ENCODE data around the gene CELF5. TPM values are rescaled to one million over a fixed set of nuclear protein-coding genes. Genes with fewer than 3 reads are reported as not detected.

The CELF5 gene
- total RNA-seq, 1 donor from 2014 or later: not detected

- no peak for TF ChIP-seq CTCF (IDR thresholded peaks at IDR 0.05; ENCODE audit: borderline replicate concordance)
- Histone ChIP-seq H3K4me3 (no peak overlapping the region), H3K9me3 (replicated peaks) (peaks cover 17% of the 10 kb centered on the region), H3K27me3 (ENCODE audit: low read depth) (peaks cover 79% of the 10 kb centered on the region), H3K4me1 (no peaks in the 10 kb centered on the region), H3K36me3 (no peaks in the 10 kb centered on the region), H3K27ac (replicated peaks) (no peak overlapping the region)
- intact Hi-C loops (cut with micrococcal nuclease): no loop called here
- DNase-seq: no peak
Observed at GRCh38 chr19:3252650-3253049, 28.2 kb downstream of the CELF5 start.

GRCh38 chr19:3253270-3253669 lies 28.8 kb downstream of the CELF5 start:
- no peak for DNase-seq
- intact Hi-C loops (cut with micrococcal nuclease): no loop called here
- Histone ChIP-seq H3K27ac (replicated peaks) (no peak overlapping the region), H3K4me3 (no peak overlapping the region), H3K9me3 (replicated peaks) (peaks cover 17% of the 10 kb centered on the region), H3K36me3 (no peaks in the 10 kb centered on the region), H3K4me1 (no peaks in the 10 kb centered on the region), H3K27me3 (ENCODE audit: low read depth) (peaks cover 79% of the 10 kb centered on the region)
- TF ChIP-seq CTCF (IDR thresholded peaks at IDR 0.05; ENCODE audit: borderline replicate concordance): no peak

GRCh38 chr19:3254520-3254919 lies 30.1 kb downstream of the CELF5 start:
- H3K27me3 ChIP-seq (ENCODE audit: low read depth): peaks cover 80% of the 10 kb centered on the region
- H3K27ac ChIP-seq (replicated peaks): no peak overlapping the region
- no peak overlapping the region for H3K4me3 ChIP-seq
- TF ChIP-seq CTCF (IDR thresholded peaks at IDR 0.05; ENCODE audit: borderline replicate concordance): no peak
- H3K9me3 ChIP-seq (replicated peaks): peaks cover 17% of the 10 kb centered on the region
- no peaks in the 10 kb centered on the region for H3K36me3 ChIP-seq
- intact Hi-C loops (cut with micrococcal nuclease): no loop called here
- no peaks in the 10 kb centered on the region for H3K4me1 ChIP-seq
- no peak for DNase-seq

- intact Hi-C loops (cut with micrococcal nuclease): no loop called here
- no peaks in the 10 kb centered on the region for H3K36me3 ChIP-seq
- peaks cover 17% of the 10 kb centered on the region for H3K9me3 ChIP-seq (replicated peaks)
- no peak for DNase-seq
- H3K27me3 ChIP-seq (ENCODE audit: low read depth): peaks cover 82% of the 10 kb centered on the region
- no peak overlapping the region for H3K27ac ChIP-seq (replicated peaks)
- TF ChIP-seq CTCF (IDR thresholded peaks at IDR 0.05; ENCODE audit: borderline replicate concordance): no peak
- H3K4me1 ChIP-seq: no peaks in the 10 kb centered on the region
- H3K4me3 ChIP-seq: no peak overlapping the region
Observed at GRCh38 chr19:3257071-3257470, 32.6 kb downstream of the CELF5 start.

GRCh38 chr19:3262362-3262761 lies 37.9 kb downstream of the CELF5 start:
- H3K27me3 ChIP-seq (ENCODE audit: low read depth): peaks cover 69% of the 10 kb centered on the region
- H3K27ac ChIP-seq (replicated peaks): no peak overlapping the region
- intact Hi-C loops (cut with micrococcal nuclease): no loop called here

More at GRCh38 chr19:3262362-3262761, 37.9 kb downstream of the CELF5 start:
- no peak overlapping the region for H3K4me3 ChIP-seq
- DNase-seq: no peak
- no peak for TF ChIP-seq CTCF (IDR thresholded peaks at IDR 0.05; ENCODE audit: borderline replicate concordance)
- H3K9me3 ChIP-seq (replicated peaks): no peaks in the 10 kb centered on the region
- H3K36me3 ChIP-seq: no peaks in the 10 kb centered on the region
- H3K4me1 ChIP-seq: no peaks in the 10 kb centered on the region

Measured in left ventricle myocardium inferior (tissue), 1 donor.